ENCODE data around the gene COX5A.
A peak's percentile ranks its signal among the peaks of the same experiment; 100 is the strongest.
"Not testable (repeated sequence)": the region's sequence is repeated elsewhere in the genome, so short reads cannot be mapped to it uniquely, and the experiment has no call there.

Gene COX5A

GRCh38 chr15:74896316-74896715 lies 41.6 kb downstream of the COX5A start:
- no peak for DNase-seq

DNA sequence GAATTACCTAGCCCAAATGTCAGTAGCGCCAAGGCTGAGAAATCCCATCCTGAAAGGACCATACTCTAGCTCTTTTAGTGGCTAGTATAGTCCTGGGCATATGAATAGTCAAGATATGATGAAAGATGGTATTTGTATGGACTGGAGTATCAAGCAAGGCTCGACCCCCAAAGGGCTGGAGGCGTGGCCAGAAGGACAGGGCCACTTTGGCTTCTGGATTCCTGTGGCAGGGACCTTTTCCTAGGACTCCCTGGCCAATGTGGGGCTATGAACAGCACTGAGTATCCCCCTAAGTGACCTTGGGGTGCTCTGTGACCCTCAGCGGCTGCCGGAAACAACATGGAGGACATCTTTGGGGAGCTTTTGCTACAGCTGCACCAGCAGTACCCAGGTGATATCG lies 42.0 kb downstream of the COX5A start:
- no peak for DNase-seq

DNA sequence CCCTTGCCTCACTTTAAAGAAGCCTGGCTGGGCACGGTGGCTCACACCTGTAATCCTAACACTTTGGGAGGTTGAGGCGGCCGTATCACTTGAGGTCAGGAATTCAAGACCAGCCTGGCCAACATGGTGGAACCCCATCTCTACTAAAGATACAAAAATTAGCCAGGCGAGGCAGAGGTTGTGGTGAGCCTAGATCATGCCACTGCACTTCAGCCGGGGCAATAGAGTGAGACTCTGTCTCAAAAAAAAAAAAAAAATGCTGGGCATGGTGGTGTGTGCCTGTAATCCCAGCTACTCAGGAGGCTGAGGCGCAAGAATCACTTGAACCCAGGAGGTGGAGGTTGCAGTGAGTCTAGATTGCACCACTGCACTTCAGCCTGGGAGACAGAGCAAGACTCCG lies 43.5 kb downstream of the COX5A start:
- DNase-seq = not testable (repeated sequence)

- DNase-seq = no peak
These were observed 44.2 kb downstream of the COX5A start for GRCh38 chr15:74893627-74894026.

- no peak for DNase-seq
These were observed 44.9 kb downstream of the COX5A start for GRCh38 chr15:74892931-74893330.

DNA sequence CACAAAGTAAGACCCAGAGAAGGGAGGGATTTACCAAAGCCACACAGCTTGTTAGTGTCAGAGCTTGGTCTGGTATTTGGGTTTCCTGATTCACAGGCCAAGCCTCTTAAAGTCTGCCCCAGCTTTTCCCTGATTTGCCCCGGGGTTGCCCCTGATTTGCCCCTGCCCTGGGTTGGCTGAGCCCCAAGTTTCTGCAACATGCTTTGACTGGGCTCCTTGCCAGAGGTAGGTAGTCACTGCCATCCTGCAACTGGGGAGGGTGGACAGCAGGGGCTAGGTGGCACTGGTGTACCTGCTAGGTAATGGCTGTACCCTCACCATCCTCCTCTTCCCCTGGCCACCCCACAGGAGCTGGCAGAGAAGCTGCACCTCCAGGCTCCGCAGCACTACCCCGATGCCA lies 45.6 kb downstream of the COX5A start:
- no peak for DNase-seq

GRCh38 chr15:74891469-74891868 lies 46.4 kb downstream of the COX5A start:
- DNase-seq = no peak

GRCh38 chr15:74890665-74890960 lies 47.3 kb downstream of the COX5A start:
- DNase-seq = no peak

DNA sequence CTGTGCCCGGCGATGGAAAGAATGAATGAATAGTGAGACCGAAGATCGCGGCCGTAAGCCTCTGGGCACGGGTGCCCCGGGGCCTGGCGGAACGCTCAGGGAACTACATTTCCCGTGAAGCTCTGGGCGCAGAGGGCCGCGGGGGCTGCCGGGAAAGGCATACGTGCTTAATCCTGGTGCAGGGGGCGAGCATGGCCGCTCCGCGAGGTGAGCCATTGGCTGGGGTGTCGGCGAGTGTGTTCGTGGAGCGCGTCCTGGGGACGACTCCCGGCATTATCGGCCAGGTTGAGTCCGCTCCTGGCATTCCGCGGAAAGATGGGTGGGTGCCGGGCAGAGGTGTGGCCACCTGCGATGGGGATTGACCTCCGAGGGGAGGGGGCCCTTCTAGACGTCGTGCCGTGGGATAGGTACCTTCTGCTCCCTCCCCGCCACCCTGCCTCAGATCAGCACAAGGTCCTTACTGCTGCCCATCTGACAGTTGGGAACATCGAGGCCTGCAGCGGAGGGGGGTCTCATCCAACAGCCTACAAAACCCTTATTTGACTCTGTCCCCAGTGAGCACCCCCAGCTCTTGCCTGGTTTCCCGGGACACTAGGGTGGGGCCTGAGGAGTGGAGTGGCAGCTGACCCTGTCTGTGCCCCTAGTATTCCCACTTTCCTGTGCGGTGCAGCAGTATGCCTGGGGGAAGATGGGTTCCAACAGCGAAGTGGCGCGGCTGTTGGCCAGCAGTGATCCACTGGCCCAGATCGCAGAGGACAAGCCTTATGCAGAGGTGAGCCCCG lies 47.8 kb downstream of the COX5A start, which contains the start of gene MPI:
Gene MPI (plus strand): TSS at position 160 of the 782 bp plus-strand sequence. CDS start 32 bp downstream, at position 192.
- peak; percentile 94 for DNase-seq

GRCh38 chr15:74889390-74889882 lies 48.4 kb downstream of the COX5A start:
- DNase-seq = peak; percentile 38

GRCh38 chr15:74888716-74889115 lies 49.2 kb downstream of the COX5A start:
- DNase-seq = peak; percentile 25

DNA sequence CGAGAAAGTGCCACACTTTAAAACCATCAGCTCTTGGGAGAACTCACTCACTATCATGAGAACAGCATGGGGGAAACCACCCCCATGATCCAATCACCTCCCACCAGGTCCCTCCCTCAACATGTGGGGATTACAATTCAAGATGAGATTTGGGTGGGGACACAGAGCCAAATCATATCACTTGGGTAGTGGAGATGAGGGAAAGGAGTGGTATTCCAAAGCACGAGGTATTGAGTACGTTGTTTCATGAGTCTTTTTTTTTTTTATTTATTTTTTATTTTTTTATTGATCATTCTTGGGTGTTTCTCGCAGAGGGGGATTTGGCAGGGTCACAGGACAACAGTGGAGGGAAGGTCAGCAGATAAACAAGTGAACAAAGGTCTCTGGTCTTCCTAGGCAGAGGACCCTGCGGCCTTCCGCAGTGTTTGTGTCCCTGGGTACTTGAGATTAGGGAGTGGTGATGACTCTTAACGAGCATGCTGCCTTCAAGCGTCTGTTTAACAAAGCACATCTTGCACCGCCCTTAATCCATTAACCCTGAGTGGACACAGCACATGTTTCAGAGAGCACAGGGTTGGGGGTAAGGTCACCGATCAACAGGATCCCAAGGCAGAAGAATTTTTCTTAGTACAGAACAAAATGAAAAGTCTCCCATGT lies 50.2 kb downstream of the COX5A start:
- DNase-seq = not testable (repeated sequence)

DNA sequence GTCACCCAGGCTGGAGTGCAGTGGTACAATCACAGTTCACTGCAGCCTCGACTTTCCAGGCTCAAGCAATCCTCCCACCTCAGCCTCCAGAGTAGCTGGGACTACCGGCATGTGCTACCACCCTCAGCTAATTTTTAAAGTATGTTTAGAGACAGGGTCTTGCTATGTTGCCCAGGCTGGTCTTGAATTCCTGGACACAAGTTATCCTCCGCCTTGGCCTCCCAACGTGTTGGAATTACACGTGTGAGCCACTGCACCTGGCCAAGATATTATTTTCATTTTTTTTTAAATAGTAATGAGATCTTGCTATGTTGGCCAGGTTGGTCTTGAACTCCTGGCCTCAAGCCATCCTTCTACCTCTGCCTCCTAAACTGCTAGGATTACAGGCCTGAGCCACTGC lies 52.4 kb downstream of the COX5A start:
- DNase-seq = no peak

- DNase-seq = no peak
These were observed 53.2 kb downstream of the COX5A start for GRCh38 chr15:74884428-74885223.

GRCh38 chr15:74882528-74882927 lies 55.3 kb downstream of the COX5A start:
- DNase-seq = no peak

- no peak for DNase-seq
These were observed 59.6 kb downstream of the COX5A start for GRCh38 chr15:74878273-74878672.

DNA sequence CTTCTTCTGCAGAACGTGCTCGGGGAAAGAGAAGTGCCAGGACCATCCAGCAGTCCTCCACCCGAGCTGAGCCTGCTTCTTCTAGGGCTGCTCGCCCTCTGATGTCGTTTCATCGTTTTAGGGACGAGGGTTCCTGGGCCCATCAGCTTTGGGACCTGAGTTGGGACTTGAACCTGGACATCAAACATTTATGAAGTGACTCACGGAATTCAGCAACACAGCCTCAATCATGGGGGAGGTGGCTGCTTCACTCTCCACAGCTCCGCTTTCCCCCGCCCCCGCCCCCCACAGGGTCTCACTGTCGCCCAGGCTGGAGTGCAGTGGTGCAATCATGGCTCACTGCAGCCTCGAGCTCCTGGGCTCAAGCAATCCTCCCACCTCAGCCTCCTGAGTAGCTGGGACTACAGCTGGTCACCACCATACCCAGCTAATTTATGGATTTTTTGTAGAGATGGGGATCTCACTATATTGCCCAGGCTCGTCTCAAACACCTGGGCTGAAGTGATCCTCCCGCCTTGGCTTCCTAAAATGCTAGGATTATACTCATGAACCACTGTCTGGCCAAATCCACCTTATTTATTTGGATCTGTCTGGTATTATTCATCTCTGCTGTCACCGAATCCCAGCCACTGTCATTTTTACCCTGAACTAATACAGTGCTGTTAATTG lies 64.0 kb downstream of the COX5A start:
- DNase-seq = peak; percentile 55

- peak; percentile 98 for DNase-seq
These were observed 64.7 kb downstream of the COX5A start, which contains the start of gene SCAMP2 for GRCh38 chr15:74873036-74873755. SCAMP2 (minus strand) TSS chr15:74873365; CDS start chr15:74873255, 110 bp downstream.

DNA sequence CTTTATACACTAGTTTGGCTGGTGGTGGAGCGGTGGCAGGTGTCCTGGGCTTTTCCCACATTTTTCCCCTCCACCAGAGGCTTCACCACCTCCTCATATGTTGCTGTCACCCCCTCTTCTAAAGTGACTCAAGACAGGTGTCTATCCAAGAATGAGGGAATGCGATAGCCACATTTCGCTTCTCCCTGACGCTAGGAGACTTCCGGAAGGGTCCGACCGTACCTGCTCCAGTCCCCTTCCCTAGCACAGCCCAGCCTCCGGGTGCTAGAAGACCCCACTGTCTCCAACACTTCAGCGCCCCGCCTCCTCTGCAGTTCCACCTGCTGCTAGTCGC lies 65.2 kb downstream of the COX5A start:
- no peak for DNase-seq

GRCh38 chr15:74870436-74871215 lies 67.2 kb downstream of the COX5A start:
- DNase-seq = no peak

Data from NCI-H82 (cell line).